K562 (cell line): ENCODE results near the gene FAM118B. TPM values are rescaled to one million over a fixed set of nuclear protein-coding genes. Genes with fewer than 3 reads are reported as not detected.

Source experiments
- ATAC-seq: fragments of 200-7000 bp; cut with Tn5 transposase; 3 replicates; pipeline ENCODE4 v1.9.1; 2020; ENCODE audit warnings: moderate library complexity
- BruUV-seq: library from RNA; stranded (reverse); fragments of 400-500 nt; replicated peaks from 2 replicates; lab custom pipeline; 2021; lab: Mats Ljungman, UMichigan
- CTCF ChIA-PET: fragments of 300-600 bp; formaldehyde crosslinking; extraction: SDS; loops from one replicate; lab custom pipeline; 2021; ENCODE audit warnings: low intra/inter-chr PET ratio; lab: Yijun Ruan, JAX
- POLR2A ChIA-PET: fragments of 300-600, 350-650 bp; sonication (Branson Sonifier 250); formaldehyde crosslinking; extraction: SDS; loops from one replicate; lab custom pipeline; 2021; ENCODE audit warnings: antibody characterized with exemption, inconsistent platforms; lab: Yijun Ruan, JAX
- DNase-seq, 4 experiments: peaks; one replicate each; pipeline versions ENCODE4 v3.0.0 to v3.0.0-alpha.2; 2011 to 2018; ENCODE audit warnings: low spot score in 3 of 4, mixed read lengths in 3 of 4; ENCODE audit errors: extremely low read depth in 1 of 4
- FAIRE-seq: peaks from 2 replicates; lab custom pipeline; 2011; peaks lifted over from hg19 to GRCh38; lab: Jason Lieb, UNC
- H2AFZ ChIP-seq: 2 replicates; pipeline ENCODE4 v1.6.0; 2011; ENCODE audit warnings: low read depth, low read length, control low read depth, inconsistent platforms
- H3K27ac ChIP-seq: fragments of 200-600 bp; 3 replicates; pipeline ENCODE4 v1.8.0; 2011; ENCODE audit warnings: low read depth, mild to moderate bottlenecking, control low read depth, inconsistent platforms, low read length, moderate library complexity, mixed read lengths; ENCODE audit errors: extremely low read depth
- H3K27me3 ChIP-seq, 2 experiments: fragments of 300-600 bp in 1 of 2; 2 replicates in 1 of 2; 3 replicates in 1 of 2; pipeline versions ENCODE4 v1.6.0 to v1.8.0; 2011; ENCODE audit warnings: inconsistent platforms in 2 of 2, low read length in 2 of 2, mild to moderate bottlenecking in 1 of 2, mixed read lengths in 1 of 2, moderate library complexity in 1 of 2; ENCODE audit not compliant: control insufficient read depth in 2 of 2, insufficient read depth in 2 of 2
- H3K36me3 ChIP-seq: fragments of 300-600 bp; 3 replicates; pipeline ENCODE4 v1.8.0; 2011; ENCODE audit warnings: mild to moderate bottlenecking, low read length, inconsistent platforms; ENCODE audit not compliant: control insufficient read depth, insufficient read depth
- H3K4me1 ChIP-seq, 2 experiments: fragments of 200-600 bp in 1 of 2; replicated peaks in 1 of 2; 2 replicates in 1 of 2; 3 replicates in 1 of 2; pipeline versions ENCODE4 v1.5.1 to v1.8.0; 2011; ENCODE audit warnings: inconsistent platforms in 2 of 2, low read length in 2 of 2, mild to moderate bottlenecking in 1 of 2, mixed read lengths in 1 of 2, moderate library complexity in 1 of 2; ENCODE audit not compliant: control insufficient read depth in 2 of 2, insufficient read depth in 2 of 2
- H3K4me2 ChIP-seq: 2 replicates; pipeline ENCODE4 v1.6.1; 2011; ENCODE audit warnings: low read length, control low read depth, inconsistent platforms, mixed read lengths; ENCODE audit not compliant: insufficient read depth
- H3K4me3 ChIP-seq: fragments of 200-600 bp; sonication (generic), shearing (Covaris generic); 2 replicates; pipeline ENCODE4 v1.5.1; 2016; ENCODE audit warnings: control low read depth, inconsistent platforms
- H3K79me2 ChIP-seq: fragments of 200-600 bp; 3 replicates; pipeline ENCODE4 v1.8.0; 2011; ENCODE audit warnings: low read length, inconsistent platforms; ENCODE audit not compliant: control insufficient read depth, insufficient read depth
- H3K9ac ChIP-seq, 2 experiments: 2 replicates each; pipeline versions ENCODE4 v1.6.0 to v1.6.1; 2011; ENCODE audit warnings: low read depth in 2 of 2, low read length in 2 of 2, control low read depth in 1 of 2, inconsistent platforms in 1 of 2, mild to moderate bottlenecking in 1 of 2, mixed read lengths in 1 of 2; ENCODE audit not compliant: insufficient read depth in 1 of 2
- H3K9me1 ChIP-seq: one replicate; pipeline ENCODE4 v1.6.0; 2011; ENCODE audit warnings: inconsistent platforms, mild to moderate bottlenecking, low read length, moderate library complexity; ENCODE audit not compliant: control insufficient read depth, insufficient read depth
- H3K9me3 ChIP-seq: replicated peaks from 2 replicates; pipeline ENCODE4 v1.5.1; 2011; ENCODE audit warnings: low read depth, low read length, inconsistent platforms; ENCODE audit not compliant: control insufficient read depth, insufficient read depth
- H4K20me1 ChIP-seq: replicated peaks from 2 replicates; pipeline ENCODE4 v1.6.1; 2011; ENCODE audit warnings: low read length, inconsistent platforms, mixed read lengths; ENCODE audit not compliant: control insufficient read depth, insufficient read depth
- DIDO1 ChIP-seq: fragments of 450-650 bp; IDR thresholded peaks from 2 replicates; pipeline ENCODE4 v1.6.1; 2016; ENCODE audit warnings: low read depth, missing biosample characterization, missing genetic modification characterization
- PHF8 ChIP-seq: fragments of 200-600 bp; sonication (generic); IDR thresholded peaks from 2 replicates; pipeline ENCODE4 v1.6.1; 2012; ENCODE audit warnings: mixed run types, mild to moderate bottlenecking, inconsistent platforms, low read length, moderate library complexity, borderline replicate concordance
- SMARCE1 ChIP-seq: fragments of 450-650 bp; IDR thresholded peaks from 2 replicates; pipeline ENCODE4 v1.7.1; 2016; ENCODE audit warnings: mild to moderate bottlenecking
- SP1 ChIP-seq: sonication (generic); formaldehyde crosslinking; IDR thresholded peaks from 2 replicates; pipeline ENCODE4 v1.8.1; 2022; ENCODE audit warnings: mild to moderate bottlenecking, missing genetic modification reagents
- TEAD4 ChIP-seq, 2 experiments: sonication (generic) in 1 of 2; formaldehyde crosslinking in 1 of 2; IDR thresholded peaks; 2 replicates each; pipeline versions ENCODE4 v1.6.1 to v1.8.0; 2012 to 2022; ENCODE audit warnings: borderline replicate concordance in 1 of 2, inconsistent platforms in 1 of 2, low read length in 1 of 2, mild to moderate bottlenecking in 1 of 2, missing genetic modification reagents in 1 of 2
- ZNF24 ChIP-seq: fragments of 450-650 bp; IDR thresholded peaks from 2 replicates; pipeline ENCODE4 v1.6.1; 2016
- ZNF354B ChIP-seq: fragments of 250-450 bp; sonication (Bioruptor Pico); IDR thresholded peaks from 2 replicates; pipeline ENCODE4 v1.4.0; 2020
- ZNF75A ChIP-seq: fragments of 450-650 bp; formaldehyde crosslinking; IDR thresholded peaks from 2 replicates; pipeline ENCODE4 v1.4.0; 2020; ENCODE audit warnings: mild to moderate bottlenecking
- ZZZ3 ChIP-seq: fragments of 450-650 bp; IDR thresholded peaks from 2 replicates; pipeline ENCODE4 v1.6.1; 2016; ENCODE audit warnings: antibody characterized with exemption, mild to moderate bottlenecking, moderate library complexity
- WGBS: fragments of 100-300 bp; shearing (Covaris generic); methylation state at CpG from one replicate; pipeline ENCODE4 v1.1.6; 2016; ENCODE audit warnings: low coverage, mixed read lengths; ENCODE audit not compliant: insufficient coverage; ENCODE audit errors: missing lambda C conversion rate; 5-methylcytosine and 5-hydroxymethylcytosine counted together
- in situ Hi-C: fragments of 300-500 bp; cut with MboI; formaldehyde crosslinking; loops from 4 replicates; pipeline ENCODE4 v1.15.0; 2018; ENCODE audit warnings: inconsistent platforms, mixed read lengths
- intact Hi-C: fragments of 100-400 bp; cut with micrococcal nuclease; formaldehyde crosslinking; loops from 2 replicates; pipeline ENCODE4 v1.14.2; 2022
- polyA plus RNA-seq, 8 experiments: library from polyadenylated mRNA; depleted of rRNA in 4 of 8; stranded (reverse) in 5 of 8; unstranded in 3 of 8; fragments of >200 nt; fragmentation: Nextera tagmentation in 2 of 8; fragmentation: Illumina TruSeq in 1 of 8; extraction: Ambion mirVana in 2 of 8; extraction: Trizol in 1 of 8; gene quantifications; 2 replicates each; pipeline versions ENCODE4 v1.2.1 to v1.2.3, GENCODE V29; 2011 to 2014; ENCODE audit warnings: inconsistent platforms in 1 of 8, missing spikeins in 1 of 8
- total RNA-seq, 7 experiments: library from RNA; depleted of rRNA in 6 of 7; stranded (reverse); fragments of >200 nt in 6 of 7; fragmentation: Illumina TruSeq in 2 of 7; extraction: Trizol in 2 of 7; gene quantifications; 2 replicates each; pipeline versions ENCODE4 v1.2.1 to v1.2.3, GENCODE V29; 2011 to 2021; ENCODE audit warnings: low replicate concordance in 1 of 7
- TF ChIP-seq, protein P1 (sequence below): IDR thresholded peaks from 2 replicates; pipeline ENCODE4 v1.6.1; 2012; ENCODE audit warnings: low read depth, low read length, improper control_type of control experiment, borderline replicate concordance

Gene FAM118B
- total and polyA plus RNA-seq, 9 of the 15 experiments (the other 6 are each of a cell fraction or from before 2014, with no cell fraction given) = 12.0 to 49.0 (median 22.1) TPM

DNA sequence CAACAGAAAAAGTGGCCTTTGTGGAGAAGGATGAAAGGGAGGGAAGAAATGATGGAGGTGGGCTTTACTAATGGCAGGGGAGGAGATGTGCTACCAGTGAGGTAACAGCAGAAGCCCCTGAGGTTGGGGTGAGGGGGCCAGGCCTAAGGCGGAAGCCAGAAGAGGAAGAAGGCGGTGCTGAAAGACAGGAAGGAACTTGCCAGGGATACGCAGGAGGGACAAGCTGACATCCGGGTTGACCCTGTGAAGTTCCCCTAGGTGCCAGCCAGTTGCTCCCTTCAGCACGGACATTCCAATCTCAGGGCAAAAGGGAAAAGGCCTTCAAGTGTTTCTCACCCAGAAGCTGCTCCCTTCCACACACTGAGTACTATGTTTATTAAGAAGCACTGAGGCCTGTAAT lies 69.0 kb downstream of the FAM118B start:
- Histone ChIP-seq H3K27me3 (no peaks in the 10 kb centered on the region), H3K4me3 (no peak overlapping the region), H3K27ac (no peak overlapping the region), H3K79me2 (no peaks in the 10 kb centered on the region; the same call in 2 of the 3 replicates), H2AFZ (no peak overlapping the region), H3K9ac (no peak overlapping the region), H3K4me2 (no peak overlapping the region), H3K4me1 (peaks cover 19 to 29% of the 10 kb centered on the region in 2 experiments; a peak in 4 of 5 replicates), H3K36me3 (peaks cover 23% of the 10 kb centered on the region; the same call in 2 of the 3 replicates), H3K9me1 (no peaks in the 10 kb centered on the region), H3K9me3 (no peaks in the 10 kb centered on the region), H4K20me1 (no peaks in the 10 kb centered on the region; the same call in 1 of the 2 replicates)
- DNase-seq (no peak), ATAC-seq (no peak), FAIRE-seq (no peak)
- intact Hi-C loops (no loop called here), in situ Hi-C loops (no loop called here)
- CTCF ChIA-PET = no interaction called here
- BruUV-seq = no TSS peak
- 82% methylated on average over 4 of the region's 5 CpGs for WGBS
- TF ChIP-seq ZNF354B (CRISPR knock-in tag) = no peak
- no peak for TF ChIP-seq ZNF24
- no peak for TF ChIP-seq ZZZ3
- TF ChIP-seq SP1 (CRISPR knock-in tag) = no peak
- TF ChIP-seq, protein P1, sequence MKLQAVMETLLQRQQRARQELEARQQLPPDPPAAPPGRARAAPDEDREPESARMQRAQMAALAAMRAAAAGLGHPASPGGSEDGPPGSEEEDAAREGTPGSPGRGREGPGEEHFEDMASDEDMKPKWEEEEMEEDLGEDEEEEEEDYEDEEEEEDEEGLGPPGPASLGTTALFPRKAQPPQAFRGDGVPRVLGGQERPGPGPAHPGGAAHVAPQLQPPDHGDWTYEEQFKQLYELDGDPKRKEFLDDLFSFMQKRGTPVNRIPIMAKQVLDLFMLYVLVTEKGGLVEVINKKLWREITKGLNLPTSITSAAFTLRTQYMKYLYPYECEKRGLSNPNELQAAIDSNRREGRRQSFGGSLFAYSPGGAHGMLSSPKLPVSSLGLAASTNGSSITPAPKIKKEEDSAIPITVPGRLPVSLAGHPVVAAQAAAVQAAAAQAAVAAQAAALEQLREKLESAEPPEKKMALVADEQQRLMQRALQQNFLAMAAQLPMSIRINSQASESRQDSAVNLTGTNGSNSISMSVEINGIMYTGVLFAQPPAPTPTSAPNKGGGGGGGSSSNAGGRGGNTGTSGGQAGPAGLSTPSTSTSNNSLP = no peak
- no peak for TF ChIP-seq DIDO1
- TF ChIP-seq TEAD4 (IDR thresholded peaks at IDR 0.05; ENCODE audit: low read length) = no peak
- TF ChIP-seq TEAD4 (CRISPR knock-in tag; IDR thresholded peaks at IDR 0.05; ENCODE audit: borderline replicate concordance) = no peak
- TF ChIP-seq SMARCE1 = no peak
- TF ChIP-seq PHF8 = no peak
- no peak for TF ChIP-seq ZNF75A (CRISPR knock-in tag)
- POLR2A ChIA-PET = interaction anchor here (0.6 to 2.5 kb wide), 4 partner anchors 8 to 144 kb away, joined by 3 to 14 read pairs (median 4); partner anchors contain the start of genes FAM118B, FOXRED1, RPUSD4 and SRPRA
